Neural cell (in vitro differentiated cells): ENCODE data around the gene CACNA1H. TPM values are rescaled to one million over a fixed set of nuclear protein-coding genes. Genes with fewer than 3 reads are reported as not detected.

Experiments used
- H2AFZ ChIP-seq: fragments of 200-600, 300-800 bp; sonication (generic), shearing (Covaris generic); 2 replicates; pipeline ENCODE4 v1.6.0; 2014; ENCODE audit warnings: low read depth, mild to moderate bottlenecking, antibody characterized with exemption, low read length, moderate library complexity
- H3F3A ChIP-seq: fragments of 200-600 bp; shearing (Covaris generic); 2 replicates; pipeline ENCODE4 v1.6.1; 2016; ENCODE audit warnings: mild to moderate bottlenecking, moderate library complexity, mixed read lengths, antibody characterized with exemption, low read length; ENCODE audit not compliant: insufficient read depth, poor library complexity, severe bottlenecking
- H3K27ac ChIP-seq: fragments of 200-600, 300-800 bp; sonication (generic), shearing (Covaris generic); 2 replicates; pipeline ENCODE4 v1.5.1; 2014; ENCODE audit warnings: mild to moderate bottlenecking, low read length, moderate library complexity
- H3K27me3 ChIP-seq: fragments of 300-800, 200-600 bp; sonication (generic), shearing (Covaris generic); 2 replicates; pipeline ENCODE4 v1.6.0; 2014; ENCODE audit warnings: mild to moderate bottlenecking, low read depth, low read length, moderate library complexity; ENCODE audit not compliant: insufficient read depth
- H3K36me3 ChIP-seq: fragments of 300-800, 200-600 bp; sonication (generic), shearing (Covaris generic); 2 replicates; pipeline ENCODE4 v1.5.1; 2014; ENCODE audit warnings: mild to moderate bottlenecking, antibody characterized with exemption, low read length, moderate library complexity; ENCODE audit not compliant: insufficient read depth
- H3K4me2 ChIP-seq: fragments of 300-800, 200-600 bp; sonication (generic), shearing (Covaris generic); 2 replicates; pipeline ENCODE4 v1.6.0; 2014; ENCODE audit warnings: mild to moderate bottlenecking, low read length
- H3K4me3 ChIP-seq: fragments of 300-800, 200-600 bp; sonication (generic), shearing (Covaris generic); 2 replicates; pipeline ENCODE4 v1.5.1; 2014; ENCODE audit warnings: mild to moderate bottlenecking, low read length, moderate library complexity
- H3K79me2 ChIP-seq: fragments of 200-600 bp; shearing (Covaris generic); replicated peaks from 2 replicates; pipeline ENCODE4 v1.6.0; 2014; ENCODE audit warnings: mild to moderate bottlenecking, low read length, moderate library complexity; ENCODE audit not compliant: insufficient read depth
- H3K9ac ChIP-seq: fragments of 300-800, 200-600 bp; sonication (generic), shearing (Covaris generic); 2 replicates; pipeline ENCODE4 v1.6.1; 2016; ENCODE audit warnings: mild to moderate bottlenecking, low read length, mixed read lengths
- H3K9me2 ChIP-seq: fragments of 200-600 bp; shearing (Covaris generic); 2 replicates; pipeline ENCODE4 v1.6.1; 2016; ENCODE audit warnings: mild to moderate bottlenecking, low read length, mixed read lengths; ENCODE audit not compliant: insufficient read depth
- H3K9me3 ChIP-seq: fragments of 200-600, 300-800 bp; sonication (generic), shearing (Covaris generic); 2 replicates; pipeline ENCODE4 v1.6.1; 2016; ENCODE audit warnings: mild to moderate bottlenecking, mixed run types, low read length, moderate library complexity, mixed read lengths
- H4K20me1 ChIP-seq: fragments of 200-600 bp; shearing (Covaris generic); 2 replicates; pipeline ENCODE4 v1.6.1; 2016; ENCODE audit warnings: mild to moderate bottlenecking, mixed run types; ENCODE audit not compliant: insufficient read depth
- EP300 ChIP-seq: fragments of 450-650 bp; conservative IDR thresholded peaks from 2 replicates; pipeline ENCODE4 v1.6.1; 2014; ENCODE audit warnings: antibody characterized with exemption, mild to moderate bottlenecking, moderate library complexity; ENCODE audit not compliant: poor library complexity, severe bottlenecking
- EZH2 ChIP-seq: fragments of 200-600, 300-800 bp; shearing (Covaris generic), sonication (generic); IDR thresholded peaks from 2 replicates; pipeline ENCODE4 v1.6.1; 2014; ENCODE audit warnings: antibody characterized with exemption, low read length, borderline replicate concordance, mild to moderate bottlenecking; ENCODE audit not compliant: insufficient read depth, poor library complexity, severe bottlenecking
- MXI1 ChIP-seq: fragments of 450-650 bp; conservative IDR thresholded peaks from 2 replicates; pipeline ENCODE4 v1.6.1; 2014; ENCODE audit warnings: antibody characterized with exemption, mild to moderate bottlenecking; ENCODE audit not compliant: poor library complexity, severe bottlenecking
- POLR2AphosphoS5 ChIP-seq: IDR thresholded peaks from 2 replicates; pipeline ENCODE4 v1.6.1; 2012
- RAD21 ChIP-seq: fragments of 450-650 bp; conservative IDR thresholded peaks from 2 replicates; pipeline ENCODE4 v1.6.1; 2014; ENCODE audit warnings: antibody characterized with exemption, mild to moderate bottlenecking, moderate library complexity
- REST ChIP-seq: IDR thresholded peaks from 2 replicates; pipeline ENCODE4 v1.6.1; 2012; ENCODE audit warnings: borderline replicate concordance
- SMC3 ChIP-seq: fragments of 450-650 bp; conservative IDR thresholded peaks from 2 replicates; pipeline ENCODE4 v1.6.1; 2014; ENCODE audit warnings: antibody characterized with exemption, mild to moderate bottlenecking, moderate library complexity; ENCODE audit not compliant: poor library complexity
- TAF1 ChIP-seq: IDR thresholded peaks from 2 replicates; pipeline ENCODE4 v1.6.1; 2012; ENCODE audit warnings: low read depth
- polyA plus RNA-seq: library from polyadenylated mRNA; depleted of rRNA; stranded (reverse); fragments of >200 nt; gene quantifications from 2 replicates; pipeline ENCODE4 v1.2.3, GENCODE V29; 2014
- TF ChIP-seq, protein P1 (sequence below): fragments of 450-650 bp; IDR thresholded peaks from 2 replicates; pipeline ENCODE4 v1.5.1; 2014; ENCODE audit warnings: antibody characterized with exemption, mild to moderate bottlenecking, moderate library complexity; ENCODE audit not compliant: poor library complexity, severe bottlenecking

Gene CACNA1H
- polyA plus RNA-seq, 1 donor from 2014 or later = 27.7 TPM

DNA sequence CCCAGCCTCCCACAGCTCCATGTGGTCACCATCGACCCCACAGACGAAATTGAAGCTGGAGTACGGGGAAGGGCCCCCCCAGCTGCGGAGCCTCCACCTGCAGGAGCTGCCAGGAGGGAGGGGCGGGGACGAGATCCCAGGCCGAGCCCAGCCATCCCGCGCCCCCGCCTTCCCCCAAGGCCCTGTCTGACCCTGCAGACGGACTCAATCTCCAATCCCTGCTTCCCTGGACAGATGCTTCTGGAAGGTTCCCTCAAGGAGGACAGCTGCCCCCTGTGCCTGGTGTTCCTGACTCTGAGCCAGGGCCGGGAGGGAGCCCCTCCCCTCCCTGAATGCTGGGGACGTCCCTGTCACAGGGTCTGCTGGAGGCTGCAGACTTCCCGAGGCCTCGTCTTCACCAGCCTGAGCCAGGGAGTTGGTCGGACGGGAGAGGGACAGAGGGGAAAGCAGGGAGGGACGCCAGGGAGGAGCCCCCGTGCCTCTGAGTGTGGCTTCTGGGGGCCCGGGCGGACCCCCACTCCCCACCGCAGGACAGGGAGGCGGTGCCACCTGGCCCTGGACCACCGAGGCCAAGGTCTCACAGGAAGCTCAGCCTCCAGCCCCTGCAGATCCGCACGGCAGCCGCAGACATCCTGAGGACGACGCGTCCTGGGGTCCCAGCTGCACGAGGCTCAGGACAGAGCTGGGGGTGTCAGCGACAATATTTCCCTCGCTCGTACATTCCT, 35.6 kb upstream of the CACNA1H start:
- H3K9me3 ChIP-seq = no peaks in the 10 kb centered on the region
- H3K36me3 ChIP-seq = no peaks in the 10 kb centered on the region
- no peaks in the 10 kb centered on the region for H3K9me2 ChIP-seq
- no peak overlapping the region for H3K4me3 ChIP-seq
- no peak overlapping the region for H3K27ac ChIP-seq
- no peaks in the 10 kb centered on the region for H3K79me2 ChIP-seq
- H3F3A ChIP-seq = no peaks in the 10 kb centered on the region
- H4K20me1 ChIP-seq = no peaks in the 10 kb centered on the region
- TF ChIP-seq EP300 (no peak), SMC3 (no peak), RAD21 (no peak), EZH2 (no peak), MXI1 (no peak)
- no peak overlapping the region for H3K4me2 ChIP-seq
- no peak overlapping the region for H3K9ac ChIP-seq
- no peak overlapping the region for H2AFZ ChIP-seq
- H3K27me3 ChIP-seq = no peaks in the 10 kb centered on the region

- H3K36me3 ChIP-seq = no peaks in the 10 kb centered on the region
- H3K27ac ChIP-seq = no peak overlapping the region
- H2AFZ ChIP-seq = no peak overlapping the region
- H3K9ac ChIP-seq = no peak overlapping the region
- H4K20me1 ChIP-seq = no peaks in the 10 kb centered on the region
- no peak overlapping the region for H3K4me2 ChIP-seq
- no peaks in the 10 kb centered on the region for H3F3A ChIP-seq
- H3K27me3 ChIP-seq = no peaks in the 10 kb centered on the region
- no peak overlapping the region for H3K4me3 ChIP-seq
- no peaks in the 10 kb centered on the region for H3K9me2 ChIP-seq
- no peaks in the 10 kb centered on the region for H3K9me3 ChIP-seq
- H3K79me2 ChIP-seq = no peaks in the 10 kb centered on the region
- TF ChIP-seq EZH2 (no peak), POLR2AphosphoS5 (no peak), SMC3 (no peak), RAD21 (no peak), MXI1 (no peak), EP300 (no peak), REST (no peak), TAF1 (no peak)
- TF ChIP-seq, protein P1, sequence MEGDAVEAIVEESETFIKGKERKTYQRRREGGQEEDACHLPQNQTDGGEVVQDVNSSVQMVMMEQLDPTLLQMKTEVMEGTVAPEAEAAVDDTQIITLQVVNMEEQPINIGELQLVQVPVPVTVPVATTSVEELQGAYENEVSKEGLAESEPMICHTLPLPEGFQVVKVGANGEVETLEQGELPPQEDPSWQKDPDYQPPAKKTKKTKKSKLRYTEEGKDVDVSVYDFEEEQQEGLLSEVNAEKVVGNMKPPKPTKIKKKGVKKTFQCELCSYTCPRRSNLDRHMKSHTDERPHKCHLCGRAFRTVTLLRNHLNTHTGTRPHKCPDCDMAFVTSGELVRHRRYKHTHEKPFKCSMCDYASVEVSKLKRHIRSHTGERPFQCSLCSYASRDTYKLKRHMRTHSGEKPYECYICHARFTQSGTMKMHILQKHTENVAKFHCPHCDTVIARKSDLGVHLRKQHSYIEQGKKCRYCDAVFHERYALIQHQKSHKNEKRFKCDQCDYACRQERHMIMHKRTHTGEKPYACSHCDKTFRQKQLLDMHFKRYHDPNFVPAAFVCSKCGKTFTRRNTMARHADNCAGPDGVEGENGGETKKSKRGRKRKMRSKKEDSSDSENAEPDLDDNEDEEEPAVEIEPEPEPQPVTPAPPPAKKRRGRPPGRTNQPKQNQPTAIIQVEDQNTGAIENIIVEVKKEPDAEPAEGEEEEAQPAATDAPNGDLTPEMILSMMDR = no peak
These were observed 35.0 kb upstream of the CACNA1H start for GRCh38 chr16:1117926-1118325.
